GM19467 (cell line): ENCODE measurements around the gene UNKL.

Experiments
- ATAC-seq: cut with Tn5 transposase; IDR thresholded peaks from one replicate; pipeline ENCODE4 v1.9.1; 2021; ENCODE audit warnings: mild to moderate bottlenecking, moderate library complexity; ENCODE audit not compliant: unreplicated experiment

The UNKL gene

DNA sequence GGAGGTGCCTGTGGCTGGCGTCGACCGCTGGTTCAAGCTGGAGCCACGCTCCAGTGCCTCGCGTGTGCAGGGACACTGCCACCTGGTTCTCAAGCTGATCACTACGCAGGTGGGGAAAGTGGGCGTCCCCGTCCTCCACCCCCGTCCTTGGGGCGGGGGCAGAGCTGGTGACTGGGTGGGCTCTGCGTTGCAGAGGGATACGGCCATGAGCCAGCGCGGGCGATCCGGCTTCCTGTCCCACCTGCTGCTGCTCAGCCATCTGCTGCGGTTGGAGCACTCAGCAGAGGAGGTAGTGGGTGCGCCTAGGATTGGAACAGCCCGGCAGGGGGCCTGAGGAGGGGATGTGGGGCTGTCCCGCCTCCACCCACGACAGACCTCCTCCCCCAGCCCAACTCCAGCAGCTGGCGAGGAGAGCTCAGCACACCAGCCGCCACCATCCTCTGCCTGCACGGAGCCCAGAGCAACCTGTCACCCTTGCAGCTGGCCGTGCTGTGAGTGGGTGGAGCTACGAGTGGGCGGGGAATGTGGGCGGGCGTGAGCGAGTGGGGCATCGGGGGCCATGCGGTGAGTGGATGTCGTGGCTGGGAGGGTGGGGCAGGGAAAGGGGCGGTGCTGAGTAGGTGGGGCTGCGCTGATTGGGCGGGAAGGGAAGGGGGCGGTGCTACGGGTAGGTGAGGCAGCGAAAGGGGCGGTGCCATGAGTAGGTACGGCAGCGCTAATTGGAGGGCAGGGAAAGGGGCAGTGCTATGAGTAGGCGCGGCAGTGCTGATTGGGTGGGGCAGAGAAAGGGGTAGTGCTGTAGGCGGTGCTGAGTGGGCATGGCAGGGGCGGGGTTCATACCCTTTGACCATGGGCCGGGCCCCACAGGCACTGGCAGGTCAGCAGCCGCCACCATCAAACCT, 71.7 kb downstream of the UNKL start:
- peak; percentile 80 for ATAC-seq

DNA sequence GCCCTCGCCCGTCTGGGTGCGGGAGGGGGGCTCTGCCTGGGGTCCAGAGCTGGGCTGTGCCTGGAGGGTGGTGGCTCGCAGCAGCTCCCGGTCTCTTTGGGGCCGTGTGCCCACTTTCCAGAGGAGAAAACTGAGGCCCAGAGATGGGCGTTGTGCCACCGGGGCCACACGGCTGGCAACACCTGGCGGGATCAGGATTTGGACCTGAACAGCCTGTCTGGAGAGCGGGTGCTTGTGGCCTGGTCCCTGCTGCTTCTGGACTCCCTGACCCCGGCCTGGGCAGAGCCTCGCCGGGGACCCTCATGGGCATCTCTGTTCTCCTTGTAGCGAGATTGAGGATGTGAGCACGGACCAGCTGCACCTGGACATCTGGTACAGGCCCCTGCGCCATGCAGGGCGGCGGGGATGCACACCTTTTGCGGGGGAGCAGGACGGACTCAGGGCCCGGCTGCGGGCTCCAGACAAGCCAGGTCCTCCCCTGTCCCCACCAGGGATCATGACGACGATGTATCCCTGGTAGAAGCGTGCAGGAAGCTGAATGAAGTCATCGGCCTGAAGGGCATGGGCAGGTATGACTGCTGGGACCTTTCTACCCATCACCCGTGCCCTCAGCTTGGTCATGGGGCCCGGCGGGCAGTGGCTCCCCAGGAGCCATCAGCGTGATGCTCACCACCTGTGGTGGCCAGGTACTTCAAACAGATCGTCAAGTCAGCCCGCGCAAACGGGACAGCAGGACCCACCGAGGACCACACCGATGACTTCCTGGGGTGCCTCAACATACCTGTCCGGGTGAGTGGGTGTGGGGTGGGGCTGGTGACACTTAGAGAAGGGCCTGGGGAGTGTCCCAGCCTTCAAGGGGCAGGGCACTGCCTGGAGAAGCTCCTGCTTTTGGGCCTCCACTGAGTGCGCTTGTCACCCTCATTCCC, 72.7 kb downstream of the UNKL start:
- no peak for ATAC-seq

DNA sequence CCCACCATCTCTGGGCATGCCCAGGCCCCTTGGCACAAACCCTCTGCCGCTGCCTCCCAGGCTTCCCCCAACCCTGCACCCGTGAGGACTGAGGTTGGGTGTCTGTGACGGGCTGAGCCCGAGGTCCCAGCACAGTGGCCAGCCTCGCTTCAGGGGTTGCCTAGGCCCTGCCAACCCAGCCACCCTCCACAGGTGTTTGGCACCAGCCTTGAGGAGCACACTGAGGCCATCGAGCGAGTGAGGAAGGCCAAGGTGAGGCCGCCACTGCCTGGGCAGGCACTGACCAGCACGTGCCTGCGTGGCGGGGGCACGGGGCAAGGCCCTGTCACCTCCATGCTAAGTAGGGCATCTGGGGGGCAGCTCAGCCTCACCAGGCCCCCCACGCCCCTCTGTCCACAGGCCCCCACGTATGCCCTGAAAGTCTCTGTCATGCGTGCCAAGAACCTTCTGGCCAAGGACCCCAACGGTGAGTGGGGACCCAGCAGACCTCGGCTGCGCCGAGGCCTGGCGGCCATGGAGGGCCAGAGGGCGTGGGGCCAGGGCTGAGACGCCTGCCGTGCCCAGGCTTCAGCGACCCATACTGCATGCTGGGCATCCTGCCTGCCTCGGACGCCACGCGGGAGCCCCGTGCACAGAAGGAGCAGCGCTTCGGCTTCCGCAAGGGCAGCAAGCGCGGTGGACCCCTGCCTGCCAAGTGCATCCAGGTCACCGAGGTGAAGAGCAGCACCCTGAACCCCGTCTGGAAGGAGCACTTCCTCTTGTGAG, 73.6 kb downstream of the UNKL start:
- no peak for ATAC-seq

DNA sequence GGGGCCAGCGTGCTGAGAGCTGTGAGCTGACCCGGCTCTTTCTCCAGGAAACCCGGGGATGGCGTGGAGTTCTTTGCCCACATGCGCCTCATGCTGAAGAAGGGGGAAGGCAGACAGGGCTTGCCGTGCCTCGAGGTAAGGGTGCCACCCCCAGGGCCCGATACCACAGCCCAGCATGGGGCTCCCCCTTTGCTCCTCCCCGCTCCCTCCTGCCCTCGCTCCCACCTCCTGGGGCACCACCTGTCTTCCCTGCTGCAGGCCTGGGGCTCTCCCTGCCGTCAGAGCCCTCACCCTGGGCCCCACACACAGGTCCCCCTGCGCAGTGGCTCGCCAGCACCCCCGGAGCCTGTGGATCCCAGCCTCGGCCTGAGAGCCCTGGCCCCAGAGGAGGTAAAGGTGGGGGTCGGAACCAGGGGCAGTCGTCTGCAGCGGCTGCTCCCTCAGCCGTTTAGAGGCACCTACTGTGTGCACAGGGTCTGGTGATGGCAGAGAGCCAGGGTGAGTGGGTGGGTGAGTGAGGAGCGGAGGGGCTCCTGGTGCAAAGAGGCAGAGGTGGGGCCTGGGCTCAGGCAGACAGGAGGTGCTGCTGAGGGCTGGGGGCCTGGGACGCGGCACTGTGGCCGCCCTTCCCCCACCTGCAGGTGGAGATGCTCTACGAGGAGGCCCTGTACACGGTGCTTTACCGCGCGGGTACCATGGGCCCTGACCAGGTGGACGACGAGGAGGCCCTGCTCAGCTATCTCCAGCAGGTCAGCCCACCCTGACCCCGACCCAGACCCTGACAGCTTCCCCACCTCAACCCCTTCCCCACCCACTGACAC, 75.4 kb downstream of the UNKL start:
- ATAC-seq: no peak

DNA sequence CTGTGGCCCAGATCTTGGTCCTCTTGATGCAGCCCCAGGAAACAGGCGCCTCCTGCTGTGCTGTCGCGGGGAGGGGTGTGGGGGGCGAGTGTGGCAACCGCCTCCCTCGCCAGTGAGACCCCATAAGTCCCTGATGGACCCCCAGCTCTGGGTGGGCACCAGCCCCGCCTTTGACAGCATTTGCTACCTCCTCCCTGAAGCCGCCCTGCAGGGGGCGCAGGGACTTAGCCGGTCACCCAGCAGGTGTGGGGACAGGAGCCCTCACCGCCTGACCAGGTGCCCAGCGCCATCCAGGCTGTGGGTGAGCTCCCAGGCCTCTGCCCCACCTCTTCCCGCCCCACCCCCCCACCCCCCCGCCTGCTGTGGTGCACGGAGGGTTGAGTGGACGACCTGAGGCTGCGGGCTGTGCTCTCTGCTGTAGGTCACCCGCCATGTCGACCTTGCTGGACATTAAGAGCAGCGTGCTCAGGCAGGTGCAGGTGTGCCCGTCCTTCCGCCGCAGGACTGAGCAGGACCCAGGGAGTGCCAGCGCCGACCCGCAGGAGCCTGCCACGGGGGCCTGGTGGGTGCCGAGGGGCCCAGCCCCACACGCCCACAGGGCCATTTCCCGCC, 76.3 kb downstream of the UNKL start:
- no peak for ATAC-seq

DNA sequence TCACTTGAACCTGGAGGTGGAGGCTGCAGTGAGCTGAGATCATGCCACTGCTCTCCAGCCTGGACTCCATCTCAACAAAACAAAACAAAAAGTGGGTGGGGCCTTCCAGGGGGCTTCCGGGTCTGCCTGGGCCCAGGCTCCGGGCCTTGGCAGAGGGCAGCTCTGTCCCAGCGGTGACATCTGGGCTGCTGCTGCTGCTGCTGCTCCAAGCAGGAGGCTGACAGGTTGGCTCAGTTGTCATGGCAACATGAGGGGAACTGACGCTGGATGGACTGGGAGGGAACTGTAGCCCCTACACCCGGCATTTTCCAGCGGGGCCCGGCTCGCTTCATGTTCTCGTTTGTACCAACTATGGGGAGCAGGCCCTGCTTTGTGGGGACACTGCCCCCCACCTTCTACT, 77.0 kb downstream of the UNKL start:
- ATAC-seq: no peak

DNA sequence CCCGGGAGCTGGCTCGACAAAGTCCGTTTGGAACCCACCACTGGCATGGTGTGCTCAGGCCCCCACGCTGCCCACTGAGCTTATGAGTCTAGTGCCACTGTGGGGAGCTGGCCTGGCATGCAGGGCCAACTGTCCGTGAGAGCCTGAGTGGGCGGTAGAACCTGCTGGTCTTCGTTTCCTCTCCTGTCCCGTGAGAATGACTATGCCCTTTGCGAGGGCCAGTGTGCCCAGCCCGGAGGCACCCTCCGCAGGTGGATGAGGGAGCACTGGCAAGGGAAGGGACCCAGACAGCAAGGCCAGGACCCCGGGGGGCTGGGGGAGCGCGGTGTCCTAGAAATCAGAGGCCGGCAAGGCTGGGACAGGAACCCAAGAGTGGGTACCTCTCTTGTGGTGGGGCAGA, 77.9 kb downstream of the UNKL start:
- no peak for ATAC-seq

DNA sequence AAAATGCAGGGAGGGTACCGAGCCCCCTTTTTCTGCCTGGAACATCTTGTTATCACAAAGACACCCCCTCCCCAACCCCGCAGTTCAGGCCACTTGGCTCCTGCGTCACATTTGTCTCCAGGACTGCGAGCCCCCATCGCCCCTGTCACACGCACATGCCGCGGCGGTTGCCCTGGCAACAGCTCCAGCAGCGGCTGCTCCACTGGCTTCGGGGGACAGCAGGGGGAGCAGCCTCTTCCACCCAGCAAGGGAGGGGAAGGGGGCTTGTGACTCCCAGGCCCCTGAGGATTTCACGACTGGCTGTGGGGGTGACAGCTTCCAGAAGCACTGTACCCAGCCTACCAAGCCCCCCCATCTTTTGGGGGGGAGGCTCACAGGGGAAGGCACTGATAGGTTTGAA, 78.5 kb downstream of the UNKL start:
- no peak for ATAC-seq

DNA sequence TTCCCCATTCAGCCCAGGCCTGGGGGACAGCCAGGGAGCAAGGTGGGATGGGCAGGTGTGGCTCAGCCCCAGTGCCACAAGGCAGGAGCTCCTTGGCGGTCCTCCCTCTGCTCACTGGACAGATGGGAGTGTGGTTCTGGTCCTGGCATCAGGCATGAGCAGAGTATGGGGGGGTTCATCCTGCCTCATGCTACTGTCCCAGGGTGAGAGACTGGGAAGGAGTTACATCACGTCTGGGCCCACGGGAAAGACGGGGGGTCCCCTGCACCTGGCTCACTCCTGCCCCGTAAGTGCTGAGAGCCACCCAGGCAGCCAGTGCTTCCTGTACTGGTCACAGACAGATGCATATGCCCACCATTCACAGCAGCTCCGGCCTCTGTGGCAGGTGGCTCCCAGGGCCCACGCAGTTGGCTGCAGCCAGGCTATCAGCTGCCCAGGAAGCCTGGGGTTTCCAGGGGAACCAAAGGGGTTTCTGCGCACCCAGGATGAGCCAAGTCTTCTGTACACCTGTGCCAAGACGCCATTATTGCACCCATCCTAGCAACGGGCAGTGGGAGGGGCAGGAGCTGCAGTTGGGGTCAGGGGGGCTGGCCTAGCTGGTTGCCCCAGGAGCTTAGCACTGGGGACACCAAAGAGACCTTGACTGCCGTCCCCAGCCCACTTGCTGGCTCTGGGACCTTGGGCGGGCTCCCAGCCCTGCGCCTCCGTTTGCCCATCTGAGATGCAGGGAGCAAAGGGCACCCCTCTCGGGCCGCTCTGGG, 79.1 kb downstream of the UNKL start:
- no peak for ATAC-seq

DNA sequence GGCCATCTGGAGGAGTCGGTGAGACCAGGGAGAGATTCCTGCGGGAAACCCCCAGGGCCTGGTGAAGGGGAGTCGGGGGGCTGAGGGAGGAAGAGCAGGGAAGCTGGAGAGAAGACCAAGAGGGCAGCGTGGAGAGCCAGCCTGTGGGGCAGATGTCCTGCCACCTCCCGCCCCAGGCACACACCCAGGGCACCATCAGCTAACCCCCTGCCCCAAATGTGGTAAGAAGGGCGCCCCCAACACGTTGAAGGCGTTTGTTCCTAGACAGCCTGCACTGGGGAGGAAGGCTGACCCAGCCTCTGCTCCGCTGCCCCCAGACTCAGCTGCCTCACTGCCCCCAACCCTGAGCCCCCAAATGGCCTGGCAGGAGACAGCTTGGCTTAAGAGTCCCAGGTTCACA, 79.8 kb downstream of the UNKL start:
- ATAC-seq: no peak

DNA sequence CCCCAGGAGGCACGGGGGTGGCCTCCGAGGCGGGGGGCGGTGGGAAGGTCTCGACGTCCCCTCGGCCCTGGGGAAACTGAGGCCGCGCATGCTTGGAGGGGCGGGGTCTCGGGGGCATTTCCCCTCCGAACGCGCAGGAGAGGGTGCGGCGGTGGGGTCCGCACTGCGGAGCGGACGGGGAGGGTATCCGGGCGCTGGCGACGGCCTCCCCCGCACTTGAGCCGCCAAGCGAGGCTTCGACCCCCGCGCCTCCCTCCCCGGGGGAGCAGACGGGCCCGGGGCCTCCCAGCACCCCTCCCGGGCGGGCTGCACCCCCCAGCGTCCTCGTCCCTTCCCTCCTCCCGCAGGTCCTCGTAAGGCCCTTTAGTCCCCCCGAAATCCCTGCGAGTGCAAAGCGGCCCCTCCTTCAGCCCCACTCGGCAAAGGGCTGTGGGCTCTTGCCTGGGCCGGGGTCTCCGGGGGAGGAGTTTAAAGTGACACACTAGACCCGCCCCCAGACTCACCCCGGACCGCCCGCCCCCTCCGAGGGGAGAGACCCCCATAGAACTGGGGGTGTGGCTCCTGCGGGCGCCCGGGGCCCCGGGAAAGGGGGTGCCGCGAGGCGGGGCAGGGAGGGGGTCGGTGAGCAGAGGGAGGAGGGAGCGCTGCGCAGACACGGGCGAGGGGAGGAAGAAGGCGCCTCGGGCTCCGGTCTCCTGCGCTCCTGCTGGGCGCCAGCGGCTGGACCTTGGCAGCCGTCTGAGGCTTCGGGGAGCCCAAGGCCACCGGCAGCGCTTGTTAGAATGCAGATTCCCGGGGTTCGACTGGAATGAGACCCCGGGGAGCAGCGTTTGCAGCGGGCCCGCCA, 80.4 kb downstream of the UNKL start:
- no peak for ATAC-seq

DNA sequence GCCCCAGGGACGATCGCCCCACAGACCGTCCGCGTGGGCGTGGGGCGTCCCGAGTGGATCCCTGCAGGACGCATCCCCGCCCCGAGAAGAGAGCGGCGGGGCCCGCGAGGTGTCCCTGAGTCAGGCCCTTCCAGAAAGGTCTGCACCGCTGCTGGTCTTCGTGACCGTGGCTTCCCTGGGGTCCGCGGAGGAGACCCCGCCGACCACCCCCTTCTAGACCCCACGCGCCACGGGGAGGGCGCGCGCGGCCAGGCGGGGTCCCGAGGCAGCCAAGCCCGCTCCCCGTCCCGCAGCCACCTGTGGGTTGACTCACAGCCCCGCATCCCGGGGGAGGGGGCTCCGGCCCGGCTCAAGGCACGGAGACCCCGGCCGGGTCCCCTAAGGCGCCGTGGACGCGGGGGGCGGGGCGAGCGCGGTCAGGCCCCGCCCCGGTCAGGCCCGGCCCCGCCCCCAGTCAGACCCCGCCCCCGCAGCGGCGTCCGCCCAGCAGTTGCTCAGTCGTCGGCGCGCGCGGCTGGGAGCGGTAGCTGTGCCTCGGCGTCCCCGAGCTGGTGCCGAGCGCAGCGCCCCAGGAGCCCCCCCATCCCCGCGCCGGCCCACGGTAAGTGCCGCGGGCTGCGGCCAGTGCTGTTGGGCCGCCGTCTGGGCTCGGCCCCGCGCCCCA, 81.2 kb downstream of the UNKL start, which contains the start of gene BAIAP3:
Gene BAIAP3 (plus strand): TSS at position 497 of the 664 bp plus-strand sequence. CDS start 4,905 bp downstream, outside the sequence.
- no peak for ATAC-seq

DNA sequence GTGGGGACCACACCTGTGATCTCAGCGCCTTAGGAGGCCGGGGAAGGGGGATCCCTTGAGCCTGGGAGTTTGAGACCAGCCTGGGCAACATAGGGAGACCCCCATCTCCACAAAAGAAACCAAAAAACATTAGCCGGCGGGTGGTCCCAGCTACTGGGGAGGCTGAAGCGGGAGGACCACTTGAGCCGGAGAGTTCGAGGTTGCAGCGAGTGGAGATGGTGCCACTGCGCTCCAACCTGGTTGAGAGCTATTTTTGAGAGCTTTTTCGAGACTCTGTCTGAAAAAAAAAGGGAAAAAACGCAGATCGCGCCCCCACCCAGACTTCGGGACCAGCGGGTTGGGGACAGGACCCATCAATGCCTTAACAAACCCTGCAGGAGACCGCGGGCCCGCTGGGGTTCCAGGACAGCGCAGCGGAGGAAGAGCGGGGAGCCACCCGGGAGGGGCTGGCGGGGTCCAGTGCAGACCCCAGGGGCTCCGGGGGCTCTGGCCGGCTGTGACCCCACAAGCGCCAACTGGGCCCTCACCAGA, 81.8 kb downstream of the UNKL start:
- ATAC-seq: no peak

DNA sequence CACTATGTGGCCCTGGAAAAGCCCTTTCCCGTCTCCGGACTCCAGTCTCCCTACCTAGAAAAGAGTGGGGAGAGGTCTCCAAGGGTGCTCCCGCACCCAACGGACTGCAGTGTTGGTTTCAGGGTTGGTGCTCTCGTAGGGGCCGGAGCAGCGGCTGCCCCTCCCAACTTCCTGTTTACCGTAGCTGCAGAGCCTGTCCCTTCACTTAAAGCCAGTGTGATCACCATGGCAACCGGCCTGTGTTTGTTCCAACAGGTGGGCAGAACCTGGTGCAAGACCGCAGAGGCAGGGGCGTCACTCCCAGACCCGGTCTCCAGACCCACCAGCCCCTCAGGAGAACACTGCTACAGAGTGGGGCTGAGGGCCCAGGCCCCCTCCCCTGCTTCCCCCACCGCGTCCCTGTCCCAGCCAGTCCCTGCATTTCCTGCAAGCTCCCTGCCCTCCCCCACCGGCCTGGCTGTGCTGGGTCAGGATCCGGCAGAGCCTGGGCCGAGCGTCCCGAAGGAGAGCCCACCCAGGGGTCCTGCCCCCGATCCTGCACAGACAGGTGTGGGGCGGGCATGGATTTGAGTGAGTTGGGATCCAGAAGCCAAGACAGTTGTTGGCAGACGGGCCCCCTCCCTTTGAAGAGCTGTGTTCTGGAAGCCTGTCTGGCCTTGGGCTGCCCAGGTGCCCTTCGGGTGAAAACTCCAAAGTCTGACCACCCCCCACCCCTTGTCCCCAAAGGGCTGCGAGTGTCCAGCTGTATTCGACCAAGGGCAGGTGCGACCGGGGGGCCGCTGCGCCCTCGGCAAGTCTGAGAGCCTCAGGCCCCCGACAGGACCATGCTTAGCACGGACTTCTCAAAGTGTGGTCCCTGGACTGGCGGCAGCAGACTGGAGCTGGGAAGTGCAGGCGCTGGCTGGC, 82.5 kb downstream of the UNKL start:
- no peak for ATAC-seq

DNA sequence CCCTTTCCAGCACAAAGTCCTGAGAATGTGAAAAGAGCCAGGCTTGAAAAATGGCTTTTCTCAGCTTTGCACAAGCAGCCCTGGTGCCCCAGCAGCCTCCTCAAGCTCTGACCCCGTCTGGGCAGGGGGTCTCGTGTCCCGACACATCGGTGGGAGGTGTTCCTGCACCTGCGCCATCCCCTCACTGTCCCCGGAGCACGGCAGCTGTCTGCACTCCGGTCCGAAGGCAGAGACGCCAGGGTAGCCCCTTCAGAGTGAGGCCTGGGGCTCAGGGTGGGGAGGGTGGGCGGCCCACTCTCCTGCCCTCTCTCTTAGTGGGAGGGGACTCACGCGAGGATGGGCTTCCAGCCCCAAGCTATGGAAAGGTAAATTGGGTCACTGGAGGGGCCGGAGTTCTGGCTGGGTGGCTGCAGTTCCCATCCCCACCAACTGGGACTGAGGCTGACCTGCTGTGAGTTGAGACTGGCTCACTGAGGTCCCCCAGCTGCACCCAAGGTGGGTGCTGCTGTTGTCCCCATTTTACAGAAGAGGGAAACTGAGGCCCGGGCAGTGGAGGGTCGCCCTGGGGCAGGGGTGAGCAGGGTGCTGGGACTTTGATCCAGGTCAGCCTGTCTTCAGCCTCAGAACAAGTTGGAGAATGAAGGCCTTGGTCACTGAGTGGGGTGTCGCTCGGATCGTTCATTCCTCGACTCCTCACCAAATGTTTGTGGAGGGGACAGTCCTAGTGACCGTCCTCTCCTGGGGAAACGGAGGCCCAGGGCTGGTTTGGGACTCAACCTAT, 83.4 kb downstream of the UNKL start:
- no peak for ATAC-seq
